Stimulated activated naive CD8-positive, alpha-beta T cell treated with anti-CD3 and anti-CD28 coated beads, Interleukin-15, amount 100 ng/mL, for 72 hours (primary cell): Measurements from ENCODE around the gene LRP8.
"Not testable (repeated sequence)": the region's sequence is repeated elsewhere in the genome, so short reads cannot be mapped to it uniquely, and the experiment has no call there.

ENCODE experiments used
- ATAC-seq: fragments of 150-1000 bp; cut with Tn5 transposase; 2 replicates; pipeline ENCODE4 v1.10.0; 2021; ENCODE audit warnings: mild to moderate bottlenecking, moderate library complexity
- DNase-seq, 2 donors: peaks; one replicate each; pipeline ENCODE4 v3.0.0; 2021 to 2022
- H3K27ac Mint-ChIP-seq, 2 donors: one replicate each; pipeline ENCODE4 v1.8.0; 2022; ENCODE audit warnings: mild to moderate bottlenecking in 2 of 2, mixed read lengths in 2 of 2, moderate library complexity in 2 of 2
- H3K27me3 Mint-ChIP-seq: one replicate; pipeline ENCODE4 v1.8.0; 2022; ENCODE audit warnings: mixed read lengths
- H3K4me1 Mint-ChIP-seq: one replicate; pipeline ENCODE4 v1.8.0; 2022; ENCODE audit warnings: mild to moderate bottlenecking, mixed read lengths
- H3K4me3 Mint-ChIP-seq, 2 donors: one replicate each; pipeline ENCODE4 v1.8.0; 2022; ENCODE audit warnings: mild to moderate bottlenecking in 2 of 2, mixed read lengths in 2 of 2, moderate library complexity in 1 of 2
- H3K9me3 Mint-ChIP-seq, 2 donors: one replicate each; pipeline ENCODE4 v1.8.0; 2022; ENCODE audit warnings: mixed read lengths in 2 of 2

Gene LRP8

GRCh38 chr1:53241828-53242227, 86.0 kb downstream of the LRP8 start:
- Mint-ChIP-seq H3K9me3 (no peaks in the 10 kb centered on the region), H3K27me3 (no peaks in the 10 kb centered on the region), H3K27ac (no peak overlapping the region), H3K4me1 (peaks cover 23% of the 10 kb centered on the region), H3K4me3 (no peak overlapping the region)
- DNase-seq (no peak), ATAC-seq (no peak)

- Mint-ChIP-seq H3K27me3 (no peaks in the 10 kb centered on the region), H3K4me1 (peaks cover 35% of the 10 kb centered on the region)
- DNase-seq: peak; percentile 94 to 95
Observed at GRCh38 chr1:53238197-53239155, 89.4 kb downstream of the LRP8 start, which contains the start of gene MAGOH. Gene MAGOH (minus strand): TSS chr1:53238518. CDS start chr1:53238448, 70 bp downstream.

GRCh38 chr1:53237638-53238037, 90.2 kb downstream of the LRP8 start:
- Mint-ChIP-seq H3K4me3 (peak overlapping the region; percentile 96 to 99), H3K9me3 (no peaks in the 10 kb centered on the region), H3K4me1 (peaks cover 35% of the 10 kb centered on the region), H3K27me3 (no peaks in the 10 kb centered on the region), H3K27ac (peak overlapping the region; percentile 99)
- DNase-seq (no peak), ATAC-seq (no peak)

More at GRCh38 chr1:53238197-53239155, 89.4 kb downstream of the LRP8 start, which contains the start of gene MAGOH:
- peak; percentile 100 for ATAC-seq
- peak within 1 kb of the TSS; percentile 96 to 99 for H3K4me3 Mint-ChIP-seq
- no peaks in the 10 kb centered on the region for H3K9me3 Mint-ChIP-seq
- H3K27ac Mint-ChIP-seq: peak within 1 kb of the TSS; percentile 99

- DNase-seq (no peak), ATAC-seq (no peak)
- peak overlapping the region; percentile 90 for H3K4me3 Mint-ChIP-seq
- H3K4me1 Mint-ChIP-seq: peaks cover 29% of the 10 kb centered on the region
- no peaks in the 10 kb centered on the region for H3K27me3 Mint-ChIP-seq
- H3K9me3 Mint-ChIP-seq: no peaks in the 10 kb centered on the region
- peak overlapping the region; percentile 98 for H3K27ac Mint-ChIP-seq
Observed at GRCh38 chr1:53220962-53221286, 106.9 kb downstream of the LRP8 start.

GRCh38 chr1:53220171-53220961, 107.5 kb downstream of the LRP8 start, which contains the start of gene CZIB:
Gene CZIB (minus strand): TSS chr1:53220634. CDS start chr1:53220575, 59 bp downstream.
- Mint-ChIP-seq H3K27me3 (no peaks in the 10 kb centered on the region), H3K4me3 (peak within 1 kb of the TSS; percentile 90), H3K27ac (peak within 1 kb of the TSS; percentile 98), H3K4me1 (peaks cover 29% of the 10 kb centered on the region), H3K9me3 (no peaks in the 10 kb centered on the region)
- peak; percentile 94 to 96 for DNase-seq
- peak; percentile 95 for ATAC-seq

GRCh38 chr1:53219711-53220110, 108.2 kb downstream of the LRP8 start:
- H3K4me1 Mint-ChIP-seq: peaks cover 29% of the 10 kb centered on the region
- no peak for ATAC-seq
- H3K9me3 Mint-ChIP-seq: no peaks in the 10 kb centered on the region
- H3K27ac Mint-ChIP-seq: peak overlapping the region; percentile 98
- H3K4me3 Mint-ChIP-seq: peak overlapping the region; percentile 90
- DNase-seq: no peak
- H3K27me3 Mint-ChIP-seq: no peaks in the 10 kb centered on the region

- H3K4me3 Mint-ChIP-seq: no peak overlapping the region
- no peaks in the 10 kb centered on the region for H3K27me3 Mint-ChIP-seq
- ATAC-seq (no peak), DNase-seq (no peak)
- peaks cover 29% of the 10 kb centered on the region for H3K4me1 Mint-ChIP-seq
- no peaks in the 10 kb centered on the region for H3K9me3 Mint-ChIP-seq
- peak overlapping the region in 1 of 2 donors; percentile 57 for H3K27ac Mint-ChIP-seq
Observed at GRCh38 chr1:53218201-53218600, 109.7 kb downstream of the LRP8 start.

- Mint-ChIP-seq H3K9me3 (no peaks in the 10 kb centered on the region), H3K27me3 (no peaks in the 10 kb centered on the region), H3K4me3 (no peak overlapping the region), H3K27ac (no peak overlapping the region), H3K4me1 (peaks cover 16% of the 10 kb centered on the region)
- no peak for ATAC-seq
- DNase-seq: no peak
Observed at GRCh38 chr1:53214376-53214940, 113.4 kb downstream of the LRP8 start.

- ATAC-seq (no peak), DNase-seq (no peak)
- Mint-ChIP-seq H3K27ac (no peak overlapping the region), H3K9me3 (peaks cover 8 to 11% of the 10 kb centered on the region in 2 donors), H3K4me3 (no peak overlapping the region), H3K4me1 (no peaks in the 10 kb centered on the region), H3K27me3 (no peaks in the 10 kb centered on the region)
Observed at GRCh38 chr1:53210954-53211353, 116.9 kb downstream of the LRP8 start.

- H3K27me3 Mint-ChIP-seq: no peaks in the 10 kb centered on the region
- DNase-seq (no peak), ATAC-seq (no peak)
- H3K4me1 Mint-ChIP-seq: no peaks in the 10 kb centered on the region
- no peak overlapping the region for H3K4me3 Mint-ChIP-seq
- H3K27ac Mint-ChIP-seq: no peak overlapping the region
- peaks cover 8 to 11% of the 10 kb centered on the region in 2 donors for H3K9me3 Mint-ChIP-seq
Observed at GRCh38 chr1:53210352-53210751, 117.5 kb downstream of the LRP8 start.

- Mint-ChIP-seq H3K9me3 (peaks cover 19 to 24% of the 10 kb centered on the region in 2 donors), H3K4me3 (no peak overlapping the region), H3K27ac (no peak overlapping the region), H3K27me3 (no peaks in the 10 kb centered on the region), H3K4me1 (no peaks in the 10 kb centered on the region)
- no peak for ATAC-seq
- DNase-seq: no peak
Observed at GRCh38 chr1:53207726-53208125, 120.1 kb downstream of the LRP8 start.

GRCh38 chr1:53206735-53207379, 121.0 kb downstream of the LRP8 start:
- H3K4me3 Mint-ChIP-seq: no peak overlapping the region
- H3K27ac Mint-ChIP-seq: no peak overlapping the region
- peaks cover 19 to 24% of the 10 kb centered on the region in 2 donors for H3K9me3 Mint-ChIP-seq
- H3K4me1 Mint-ChIP-seq: no peaks in the 10 kb centered on the region
- DNase-seq (no peak), ATAC-seq (no peak)
- no peaks in the 10 kb centered on the region for H3K27me3 Mint-ChIP-seq

GRCh38 chr1:53206083-53206685, 121.7 kb downstream of the LRP8 start:
- H3K9me3 Mint-ChIP-seq: peaks cover 19 to 24% of the 10 kb centered on the region in 2 donors
- H3K27ac Mint-ChIP-seq, H3K4me3 Mint-ChIP-seq: not testable (repeated sequence)

GRCh38 chr1:53205496-53205895, 122.4 kb downstream of the LRP8 start:
- H3K4me3 Mint-ChIP-seq, H3K27ac Mint-ChIP-seq, DNase-seq, H3K4me1 Mint-ChIP-seq, ATAC-seq, H3K27me3 Mint-ChIP-seq: not testable (repeated sequence)
- peaks cover 19 to 24% of the 10 kb centered on the region in 2 donors for H3K9me3 Mint-ChIP-seq

More at GRCh38 chr1:53206083-53206685, 121.7 kb downstream of the LRP8 start:
- H3K4me1 Mint-ChIP-seq, DNase-seq, H3K27me3 Mint-ChIP-seq, ATAC-seq: not testable (repeated sequence)
